Right cardiac atrium (tissue), 5 donors: ENCODE measurements around the gene CAPN2. TPM values are rescaled to one million over a fixed set of nuclear protein-coding genes. Genes with fewer than 3 reads are reported as not detected.

Source experiments
- ATAC-seq, 2 donors: fragments of 200-7000 bp; cut with Tn5 transposase; one replicate each; pipeline versions ENCODE4 v1.8.0 to v1.9.1; 2020; ENCODE audit warnings: moderate library complexity in 2 of 2, mild to moderate bottlenecking in 1 of 2
- DNase-seq, 3 donors: peaks; one replicate each; pipeline ENCODE4 v3.0.0-alpha.2; 2020
- H3K27ac ChIP-seq: one replicate; pipeline ENCODE4 v1.5.1; 2013; ENCODE audit warnings: mild to moderate bottlenecking, low read length, control low read depth, moderate library complexity
- H3K27me3 ChIP-seq: one replicate; pipeline ENCODE4 v1.6.1; 2013; ENCODE audit not compliant: control insufficient read depth, insufficient read depth
- H3K4me1 ChIP-seq: one replicate; pipeline ENCODE4 v1.6.1; 2013; ENCODE audit warnings: low read length; ENCODE audit not compliant: control insufficient read depth, insufficient read depth
- H3K4me3 ChIP-seq: one replicate; pipeline ENCODE4 v1.5.1; 2013; ENCODE audit warnings: low read length, control low read depth
- H3K9me3 ChIP-seq: one replicate; pipeline ENCODE4 v1.6.1; 2013; ENCODE audit warnings: low read length; ENCODE audit not compliant: control insufficient read depth
- WGBS: extraction: QIAGEN DNeasy Blood & Tissue Kit; methylation state at CpG from one replicate; pipeline ENCODE4 v1.1.7; 2013; 5-methylcytosine and 5-hydroxymethylcytosine counted together
- intact Hi-C, 4 donors: fragments of 100-400 bp; cut with DNase I; formaldehyde crosslinking; loops; one replicate each; pipeline versions ENCODE4 v1.11.0 to v1.14.0; 2022 to 2023
- polyA plus RNA-seq: library from polyadenylated mRNA; stranded (reverse); fragments of 200-250 nt; gene quantifications from one replicate; pipeline ENCODE4 v1.2.3, GENCODE V29; 2013
- total RNA-seq, 4 donors: library from RNA; stranded (reverse); fragmentation: NEBNext Ultra II Directional; extraction: Animal tissue kit (Norgen Biotek cat#: 25700); gene quantifications; one replicate each; pipeline ENCODE4 v1.2.1, GENCODE V29; 2021
- donor health status: healthy with polysubstance abuse.
- donor health status: DM: no; HTN: yes; CAD: no.
- donor health status: DM: no; HTN: no; CAD: no.
- donor health status: DM: no; HTN: yes; CAD: no; lungs with severe emphysema.
- donor health status: DM: yes; HTN: yes; CAD: no.

The CAPN2 gene
- total and polyA plus RNA-seq, 5 donors = 52.7 to 91.6 (median 71.2) TPM

DNA sequence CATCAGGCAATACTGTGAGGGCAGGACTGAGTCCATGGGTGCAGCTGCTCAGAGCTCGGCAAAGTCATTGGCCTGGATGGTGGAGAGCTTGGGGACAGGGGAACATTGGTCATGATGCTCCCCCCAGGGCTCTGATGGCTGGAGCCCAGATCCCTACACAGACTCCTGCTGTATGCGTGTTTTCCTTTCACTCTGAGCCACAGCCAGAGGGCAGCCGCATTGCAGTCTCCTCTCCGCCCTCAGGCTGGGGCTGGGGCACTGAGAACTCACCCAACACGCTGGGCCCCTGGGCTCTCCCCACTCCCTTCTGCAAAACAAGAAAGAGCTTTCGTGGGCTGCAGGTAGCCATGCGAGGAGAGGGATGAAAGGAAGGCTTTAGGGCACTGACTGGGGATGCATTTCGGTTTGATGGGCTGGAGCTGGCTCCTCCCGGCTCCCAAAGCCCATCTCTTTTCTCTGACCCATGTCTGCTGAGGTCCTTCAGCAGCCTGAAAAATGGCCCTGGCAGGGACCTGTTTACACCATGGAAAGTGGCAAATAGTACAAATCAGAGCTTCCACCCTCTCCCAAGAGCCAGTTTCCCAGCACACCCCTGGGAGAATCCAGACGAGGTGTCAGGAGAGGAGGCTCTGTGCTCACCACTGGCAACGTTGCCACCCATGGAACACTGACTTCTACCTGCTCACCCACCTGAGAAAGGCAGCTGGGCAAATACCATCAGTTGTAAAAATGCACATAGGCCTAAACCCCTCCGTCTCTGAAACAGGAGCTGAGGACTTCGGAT lies 43.8 kb downstream of the CAPN2 start:
- no peaks in the 10 kb centered on the region for H3K27me3 ChIP-seq
- no peak for DNase-seq
- 81% methylated on average over 13 of the region's 13 CpGs for WGBS
- intact Hi-C loops = no loop called here
- no peak overlapping the region for H3K4me3 ChIP-seq
- no peak overlapping the region for H3K27ac ChIP-seq
- no peaks in the 10 kb centered on the region for H3K4me1 ChIP-seq
- ATAC-seq = peak in 1 of 2 donors; percentile 19
- H3K9me3 ChIP-seq = no peaks in the 10 kb centered on the region

GRCh38 chr1:223756806-223757700 lies 44.7 kb downstream of the CAPN2 start:
- intact Hi-C loops = no loop called here
- no peak for ATAC-seq

DNA sequence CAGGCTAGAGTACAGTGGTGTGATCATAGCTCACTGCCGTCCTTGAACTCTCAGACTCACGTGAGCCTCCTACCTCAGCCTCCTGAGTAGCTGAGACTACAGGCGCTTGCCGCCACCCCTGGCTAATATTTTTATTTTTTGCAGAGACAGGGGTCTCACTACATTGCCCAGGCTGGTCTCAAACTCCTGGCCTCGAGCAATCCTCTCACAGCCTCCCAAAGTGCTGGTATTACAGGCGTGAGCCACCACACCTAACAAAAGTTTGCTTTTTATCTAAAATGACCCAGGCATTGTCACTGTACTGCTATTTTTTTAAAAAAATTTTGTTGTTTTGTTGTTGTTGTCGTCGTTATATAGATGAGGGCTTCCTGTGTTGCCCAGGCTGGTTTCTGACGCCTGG lies 46.4 kb downstream of the CAPN2 start:
- no peaks in the 10 kb centered on the region for H3K9me3 ChIP-seq
- no peaks in the 10 kb centered on the region for H3K27me3 ChIP-seq
- DNase-seq (no peak), ATAC-seq (no peak)
- intact Hi-C loops = no loop called here
- 96% methylated on average over 9 of the region's 9 CpGs for WGBS
- H3K4me3 ChIP-seq = no peak overlapping the region
- no peaks in the 10 kb centered on the region for H3K4me1 ChIP-seq
- no peak overlapping the region for H3K27ac ChIP-seq

More at GRCh38 chr1:223756806-223757700, 44.7 kb downstream of the CAPN2 start:
- 92% methylated on average over 20 of the region's 20 CpGs for WGBS
- Histone ChIP-seq H3K4me1 (no peaks in the 10 kb centered on the region), H3K9me3 (no peaks in the 10 kb centered on the region), H3K27me3 (no peaks in the 10 kb centered on the region), H3K4me3 (no peak overlapping the region), H3K27ac (no peak overlapping the region)
- DNase-seq = no peak

- Histone ChIP-seq H3K9me3 (no peaks in the 10 kb centered on the region), H3K27me3 (no peaks in the 10 kb centered on the region), H3K4me1 (no peaks in the 10 kb centered on the region), H3K27ac (no peak overlapping the region), H3K4me3 (no peak overlapping the region)
- no peak for ATAC-seq
- 89% methylated on average over 13 of the region's 13 CpGs for WGBS
- no peak for DNase-seq
- intact Hi-C loops = no loop called here
Measured at GRCh38 chr1:223759273-223759672, 46.9 kb downstream of the CAPN2 start.

DNA sequence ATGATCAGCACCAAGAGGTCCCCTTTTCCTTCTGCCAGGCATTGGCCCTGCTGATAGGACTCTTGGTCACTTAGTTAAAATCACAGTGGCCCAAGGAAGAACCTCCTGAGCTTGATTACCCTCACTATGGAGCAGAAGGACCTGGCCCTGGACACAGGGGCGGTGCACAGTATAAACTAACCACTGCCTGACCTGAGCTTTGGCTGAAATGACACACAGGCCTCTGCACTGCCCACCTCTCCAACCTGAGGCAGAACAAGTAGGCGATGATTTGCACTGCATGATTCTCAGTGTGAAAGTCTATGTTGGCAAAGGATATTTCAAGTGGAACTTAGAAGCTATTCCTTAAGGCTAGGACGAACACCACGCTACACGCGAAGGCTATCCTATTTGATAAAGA lies 48.5 kb downstream of the CAPN2 start:
- ATAC-seq = no peak
- H3K27ac ChIP-seq = no peak overlapping the region
- 61% methylated on average over 6 of the region's 6 CpGs for WGBS
- H3K27me3 ChIP-seq = no peaks in the 10 kb centered on the region
- H3K4me3 ChIP-seq = no peak overlapping the region
- no peak for DNase-seq
- intact Hi-C loops = no loop called here
- no peaks in the 10 kb centered on the region for H3K4me1 ChIP-seq
- no peaks in the 10 kb centered on the region for H3K9me3 ChIP-seq

- 55% methylated on average over 7 of the region's 7 CpGs for WGBS
- no peaks in the 10 kb centered on the region for H3K27me3 ChIP-seq
- ATAC-seq (no peak), DNase-seq (no peak)
- no peak overlapping the region for H3K27ac ChIP-seq
- H3K4me3 ChIP-seq = no peak overlapping the region
- intact Hi-C loops = no loop called here
- no peaks in the 10 kb centered on the region for H3K4me1 ChIP-seq
- H3K9me3 ChIP-seq = no peaks in the 10 kb centered on the region
Measured at GRCh38 chr1:223761411-223761810, 49.1 kb downstream of the CAPN2 start.

DNA sequence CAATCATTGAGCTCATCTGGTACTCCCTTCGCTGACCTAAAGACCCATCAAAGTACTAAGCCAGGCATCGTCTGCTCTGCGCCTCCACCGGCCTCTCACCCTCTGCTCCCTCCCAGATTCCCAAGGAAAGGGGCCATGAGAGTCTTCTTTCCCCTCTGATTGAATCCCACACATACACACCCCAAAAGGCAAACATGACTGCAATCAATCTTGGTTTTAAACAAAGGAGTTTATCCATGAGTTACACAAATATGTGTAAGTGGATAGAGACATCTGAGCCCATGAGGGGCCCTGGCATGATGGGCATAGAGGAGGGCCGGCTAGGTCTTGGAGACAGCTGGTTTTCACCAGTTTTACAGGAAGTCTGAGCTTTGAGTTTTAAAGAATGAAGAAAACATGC lies 50.9 kb downstream of the CAPN2 start:
- Histone ChIP-seq H3K27ac (no peak overlapping the region), H3K4me1 (no peaks in the 10 kb centered on the region), H3K4me3 (no peak overlapping the region), H3K27me3 (no peaks in the 10 kb centered on the region), H3K9me3 (no peaks in the 10 kb centered on the region)
- intact Hi-C loops = no loop called here
- no peak for ATAC-seq
- 97% methylated on average over 5 of the region's 5 CpGs for WGBS
- DNase-seq = no peak

DNA sequence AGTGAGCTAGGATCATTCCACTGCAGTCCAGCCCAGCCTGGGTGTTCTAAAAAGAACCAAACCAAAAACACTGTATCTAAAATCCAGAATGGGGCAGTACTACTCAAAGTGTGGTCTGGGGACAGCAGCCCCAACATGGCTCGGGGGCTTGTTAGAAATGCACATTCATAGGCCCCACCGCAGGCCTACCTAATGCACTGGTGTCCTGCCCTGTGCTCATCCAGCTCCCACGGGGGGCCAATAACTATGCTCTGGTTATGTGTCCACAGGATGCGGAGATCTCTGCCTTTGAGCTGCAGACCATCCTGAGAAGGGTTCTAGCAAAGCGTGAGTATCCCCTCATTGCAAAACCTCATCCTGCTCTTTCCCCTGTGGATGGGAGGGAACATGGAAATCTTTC lies 51.5 kb downstream of the CAPN2 start:
- ATAC-seq = no peak
- H3K27ac ChIP-seq = no peak overlapping the region
- H3K9me3 ChIP-seq = no peaks in the 10 kb centered on the region
- intact Hi-C loops = no loop called here
- no peaks in the 10 kb centered on the region for H3K27me3 ChIP-seq
- 95% methylated on average over 5 of the region's 5 CpGs for WGBS
- no peak for DNase-seq
- H3K4me1 ChIP-seq = no peaks in the 10 kb centered on the region
- H3K4me3 ChIP-seq = no peak overlapping the region

DNA sequence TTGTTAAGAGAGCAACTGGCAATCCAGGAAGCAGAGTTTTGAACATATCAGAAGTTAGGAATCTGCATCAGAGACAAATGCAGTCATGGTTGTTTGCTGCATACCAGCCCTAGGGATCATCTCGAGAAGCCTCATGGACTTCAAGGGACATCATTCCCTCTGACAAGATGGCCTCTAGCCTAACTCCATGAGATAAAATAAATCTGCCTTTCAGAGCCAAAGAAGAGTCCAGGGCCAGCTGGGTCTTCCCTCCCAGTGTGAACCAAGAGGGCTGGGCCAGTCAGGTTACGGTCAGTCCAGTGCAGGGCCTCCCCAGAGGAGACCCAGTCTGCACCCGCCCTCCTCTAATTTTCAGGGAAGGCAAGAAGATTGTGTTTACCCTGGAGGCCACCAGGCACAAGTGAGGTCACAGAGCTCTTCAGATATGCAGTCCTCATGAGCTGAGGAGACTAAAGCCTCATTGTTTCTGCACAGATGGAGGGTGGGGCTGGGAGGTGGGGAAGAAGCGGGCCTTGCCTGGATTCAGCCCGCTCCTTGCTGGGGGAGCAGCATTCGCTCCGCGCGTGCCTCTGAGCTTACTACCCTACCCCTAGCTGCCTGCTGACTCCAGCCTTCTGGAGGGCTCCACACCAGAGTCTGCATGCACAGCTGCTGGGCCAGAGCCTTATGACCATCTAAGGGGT lies 52.8 kb downstream of the CAPN2 start:
- 58% methylated on average over 9 of the region's 9 CpGs for WGBS
- intact Hi-C loops = no loop called here
- DNase-seq = peak; percentile 67 to 89 (median 85)

GRCh38 chr1:223765719-223766340 lies 53.5 kb downstream of the CAPN2 start:
- no peak for ATAC-seq
- peak overlapping the region; percentile 70 for H3K27ac ChIP-seq

More for the DNA sequence above, 52.8 kb downstream of the CAPN2 start:
- Histone ChIP-seq H3K27me3 (no peaks in the 10 kb centered on the region), H3K4me1 (no peaks in the 10 kb centered on the region), H3K27ac (peak overlapping the region; percentile 70), H3K4me3 (no peak overlapping the region), H3K9me3 (no peaks in the 10 kb centered on the region)
- peak; percentile 92 to 93 for ATAC-seq

More at GRCh38 chr1:223765719-223766340, 53.5 kb downstream of the CAPN2 start:
- H3K27me3 ChIP-seq = no peaks in the 10 kb centered on the region
- no peaks in the 10 kb centered on the region for H3K9me3 ChIP-seq
- intact Hi-C loops = no loop called here
- no peak for DNase-seq
- peaks cover 3% of the 10 kb centered on the region for H3K4me1 ChIP-seq
- H3K4me3 ChIP-seq = no peak overlapping the region
- 75% methylated on average over 7 of the region's 7 CpGs for WGBS
